Retina (tissue), 1 donor: Measurements from ENCODE around the gene SNX20.

Source experiments
- DNase-seq: peaks from one replicate; pipeline ENCODE4 v3.0.0-alpha.2; 2016

The SNX20 gene

GRCh38 chr16:50632927-50633800 is 47.9 kb downstream of the SNX20 start:
- no peak for DNase-seq

- no peak for DNase-seq
Measured at GRCh38 chr16:50631985-50632576, 49.0 kb downstream of the SNX20 start.

DNA sequence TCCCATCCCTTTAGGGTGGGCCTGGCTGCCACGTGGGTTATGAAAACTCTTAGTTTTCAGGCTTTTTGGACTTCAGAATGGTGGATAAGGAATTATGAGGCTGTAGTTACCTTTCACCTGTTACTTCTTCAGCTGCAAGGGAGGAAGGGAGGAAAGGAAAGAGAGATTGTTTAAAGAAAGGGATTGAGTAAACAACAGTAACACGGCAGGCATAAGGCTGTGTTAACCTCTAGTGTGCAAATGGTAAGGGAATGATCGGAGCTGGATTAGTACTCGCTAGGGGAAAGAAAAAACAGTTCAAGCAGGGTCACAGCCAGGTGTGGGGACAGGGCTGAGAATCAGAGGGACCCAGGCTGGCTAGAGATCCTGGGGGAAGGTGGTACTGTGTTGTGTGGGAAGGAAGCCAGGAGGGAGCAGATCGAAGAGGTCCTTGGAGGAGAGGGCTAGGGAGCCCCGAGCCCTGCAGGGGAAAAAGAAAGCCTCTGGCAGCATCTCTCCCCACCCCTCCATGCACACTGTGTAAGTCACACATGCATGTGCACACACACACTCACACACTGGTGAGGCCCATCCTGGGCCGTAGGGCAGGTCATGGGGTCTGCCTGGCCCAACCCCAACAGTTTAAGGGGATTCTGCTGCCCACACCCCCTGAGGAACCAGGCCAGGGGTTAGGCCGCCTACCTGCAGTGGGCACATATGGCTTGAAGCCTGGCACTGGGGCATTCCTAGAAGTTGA is 49.7 kb downstream of the SNX20 start:
- no peak for DNase-seq

DNA sequence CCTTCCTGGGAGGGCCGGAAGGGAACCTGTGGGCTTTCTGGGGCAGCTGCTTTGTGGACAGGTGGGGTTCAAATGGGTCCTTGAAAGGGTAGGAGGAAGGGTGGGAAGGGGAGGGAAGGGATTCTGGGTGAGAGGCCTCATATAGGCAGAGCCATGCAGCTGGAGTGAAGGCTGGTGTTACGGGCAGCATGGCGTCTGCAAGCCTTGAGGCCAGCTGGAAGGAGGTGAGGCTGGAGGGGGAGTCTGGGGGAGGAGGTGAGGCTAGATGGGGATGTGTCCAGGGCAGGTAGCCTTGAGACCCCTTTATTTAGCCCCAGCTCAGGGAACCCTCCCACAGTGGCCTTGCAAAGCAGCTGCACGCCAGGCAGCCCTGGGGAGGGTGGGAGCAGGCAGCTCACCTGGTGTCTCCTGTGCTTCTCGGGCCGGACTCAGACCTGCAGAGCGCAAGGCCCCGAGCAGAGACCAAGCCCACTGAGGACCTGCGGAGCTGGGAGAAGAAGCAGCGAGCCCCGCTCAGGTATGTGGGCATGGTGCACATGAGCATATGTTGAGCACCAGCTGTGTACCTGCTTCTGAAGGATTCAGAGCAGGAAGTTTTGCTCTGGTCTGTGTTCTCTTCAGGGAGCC is 50.6 kb downstream of the SNX20 start:
- no peak for DNase-seq

GRCh38 chr16:50629334-50629733 is 51.8 kb downstream of the SNX20 start:
- DNase-seq: no peak

DNA sequence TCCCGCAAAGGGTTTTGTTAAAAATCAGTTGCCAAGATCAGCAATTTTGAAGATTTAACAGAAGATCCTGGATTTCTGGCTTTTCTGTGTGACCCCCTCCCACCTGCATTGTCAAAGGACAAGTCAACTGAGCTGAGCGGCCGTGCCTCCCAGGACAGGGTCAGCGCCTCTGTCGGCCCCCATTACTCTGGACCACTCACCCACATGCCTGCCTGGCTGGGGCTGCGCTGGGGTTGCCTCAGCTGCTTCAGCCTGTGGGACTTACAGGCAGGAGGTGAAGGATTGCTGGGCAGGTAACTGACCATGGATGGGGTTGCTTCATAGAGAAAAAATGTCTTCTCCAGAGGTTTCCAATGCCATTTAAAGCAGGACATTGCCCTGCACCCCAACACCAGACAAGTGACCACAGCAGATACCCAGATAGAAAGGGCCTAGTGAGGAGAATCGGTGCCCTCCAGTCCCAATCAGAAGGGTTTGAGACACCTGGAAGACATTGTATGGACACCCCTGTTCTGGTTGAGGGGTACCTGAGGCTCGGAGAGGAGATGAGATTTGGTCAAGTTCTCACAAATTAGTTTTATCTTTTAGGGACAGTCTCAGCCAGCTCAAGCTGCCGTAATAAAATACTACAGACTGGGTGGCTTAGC is 52.8 kb downstream of the SNX20 start:
- no peak for DNase-seq

- peak; percentile 42 for DNase-seq
Measured at GRCh38 chr16:50627419-50627818, 53.7 kb downstream of the SNX20 start.

DNA sequence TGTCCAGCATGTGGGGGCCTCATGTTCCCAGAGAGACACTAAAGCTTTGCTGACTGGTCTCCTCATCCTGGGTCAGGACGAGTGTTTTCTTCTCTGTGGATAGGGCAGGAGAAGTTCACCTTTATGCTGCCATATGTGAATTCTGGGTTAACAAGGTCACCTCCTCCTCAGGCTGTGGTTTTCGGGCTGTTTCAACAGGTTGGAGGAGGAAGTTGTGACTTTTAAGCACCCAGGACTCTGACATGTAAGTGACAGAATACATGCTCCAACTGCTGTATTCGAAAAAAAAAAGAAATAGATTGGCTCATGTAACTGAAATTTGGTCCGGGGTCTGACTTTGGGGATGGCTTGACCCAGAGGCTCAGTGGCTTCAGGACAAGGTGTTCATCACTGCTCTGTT is 54.2 kb downstream of the SNX20 start:
- no peak for DNase-seq

- DNase-seq: no peak
Measured at GRCh38 chr16:50625374-50625773, 55.7 kb downstream of the SNX20 start.

GRCh38 chr16:50624449-50624970 is 56.6 kb downstream of the SNX20 start:
- no peak for DNase-seq

GRCh38 chr16:50622643-50623369 is 58.3 kb downstream of the SNX20 start:
- DNase-seq: no peak

GRCh38 chr16:50622029-50622428 is 59.1 kb downstream of the SNX20 start:
- no peak for DNase-seq
